Measurements from ENCODE around the gene NAALADL2.

DNA sequence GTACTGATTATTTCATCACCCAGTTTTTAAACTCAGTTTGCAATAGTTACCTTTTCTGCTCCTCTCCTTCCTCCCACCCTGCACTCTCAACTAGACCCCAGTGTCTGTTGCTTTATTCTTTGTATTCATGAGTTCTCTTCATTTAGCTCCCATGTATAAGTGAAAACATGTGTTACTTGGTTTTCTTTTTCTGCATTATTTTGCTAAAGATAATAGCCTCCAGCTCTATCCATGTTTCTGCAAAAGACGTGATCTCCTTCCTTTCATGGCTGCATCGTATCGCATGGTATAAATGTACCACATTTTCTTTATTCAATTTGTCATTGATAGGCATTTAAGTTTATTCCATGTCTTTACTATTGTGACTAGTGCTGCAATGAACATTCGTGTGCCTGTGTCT lies 79.0 kb downstream of the NAALADL2 start:
- TF ChIP-seq ZNF746 (CRISPR knock-in tag; IDR thresholded peaks at IDR 0.05) = no peak
- no peak for TF ChIP-seq CREM (IDR thresholded peaks at IDR 0.05)
- TF ChIP-seq CREM (CRISPR knock-in tag; IDR thresholded peaks at IDR 0.05) = no peak
- no peak for TF ChIP-seq NBN (conservative IDR thresholded peaks at IDR 0.05)
